Neural progenitor cell (in vitro differentiated cells): ENCODE results near the gene ARSK.

Experiments used
- CTCF ChIP-seq: fragments of 200-600 bp; sonication (generic); IDR thresholded peaks from 2 replicates; pipeline ENCODE4 v1.5.1; 2017; ENCODE audit warnings: antibody characterized with exemption, mild to moderate bottlenecking
- EZH2 ChIP-seq: fragments of 200-600 bp; sonication (generic); IDR thresholded peaks from 2 replicates; pipeline ENCODE4 v1.6.1; 2017; ENCODE audit warnings: antibody characterized with exemption, mild to moderate bottlenecking, moderate library complexity
- EZH2phosphoT487 ChIP-seq: fragments of 200-600 bp; sonication (generic); IDR thresholded peaks from 2 replicates; pipeline ENCODE4 v1.6.1; 2017; ENCODE audit warnings: antibody characterized with exemption

GRCh38 chr5:95615164-95615467 lies 60.2 kb downstream of the ARSK start:
- TF ChIP-seq CTCF (no peak), EZH2phosphoT487 (no peak), EZH2 (no peak)
